Effector CD8-positive, alpha-beta T cell (primary cell): ENCODE results near the gene IL1RAPL1.

Experiments used
- DNase-seq: peaks from one replicate; lab custom pipeline; 2025; lab: John Stamatoyannopoulos, UW

IL1RAPL1 gene

DNA sequence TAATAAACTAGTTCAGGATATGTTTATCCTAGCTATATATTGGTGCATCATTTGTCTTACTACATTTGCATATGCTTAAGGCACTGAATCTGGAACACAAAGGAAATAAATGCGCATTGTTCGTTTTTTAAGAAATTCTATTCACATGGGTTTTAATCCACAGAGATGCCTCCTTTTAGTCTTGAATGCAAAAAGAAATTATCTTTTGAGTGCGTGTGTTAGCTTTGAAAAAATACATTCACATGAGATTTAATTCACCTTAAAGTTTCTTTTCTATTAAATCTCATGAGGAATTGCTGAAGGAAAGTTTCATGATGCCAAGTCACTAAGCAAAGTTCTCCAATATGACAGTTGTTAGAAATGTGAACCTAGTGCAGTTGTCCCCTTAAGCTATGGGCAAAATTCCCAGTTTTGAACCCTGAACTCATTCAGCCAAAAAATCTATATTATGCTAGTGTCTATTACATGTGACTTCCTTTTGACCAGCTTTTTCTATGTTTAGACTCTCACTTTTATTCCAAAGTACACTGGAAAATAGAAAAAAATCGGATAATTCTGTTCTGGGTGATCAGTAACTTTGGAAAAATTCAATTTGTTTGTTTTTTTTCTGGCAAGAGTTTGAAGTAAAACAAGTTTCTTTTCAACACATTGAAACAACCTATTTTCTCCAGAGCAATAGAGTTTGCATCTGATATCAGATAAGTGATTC, 1201.9 kb downstream of the IL1RAPL1 start:
- DNase-seq, result no peak

DNA sequence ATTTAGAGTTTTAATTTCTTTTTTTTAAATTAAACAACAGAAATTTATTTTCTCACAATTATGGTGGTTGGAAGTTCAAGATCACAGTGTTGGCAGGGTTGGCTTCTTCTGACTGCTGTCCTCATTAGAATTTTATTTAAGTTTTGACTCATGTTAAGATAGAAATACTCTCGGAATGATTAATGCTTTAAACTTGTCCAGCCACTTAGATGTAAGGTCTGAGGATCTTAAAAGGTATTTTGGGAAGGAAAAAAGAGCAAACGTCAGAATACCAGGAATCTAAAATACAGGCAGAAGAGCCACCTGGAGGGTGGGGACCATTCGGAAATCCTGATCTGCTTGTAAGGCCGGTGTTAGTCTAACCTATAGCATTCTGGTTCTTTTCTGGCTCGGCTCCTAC, 1205.1 kb downstream of the IL1RAPL1 start:
- DNase-seq, result no peak

DNA sequence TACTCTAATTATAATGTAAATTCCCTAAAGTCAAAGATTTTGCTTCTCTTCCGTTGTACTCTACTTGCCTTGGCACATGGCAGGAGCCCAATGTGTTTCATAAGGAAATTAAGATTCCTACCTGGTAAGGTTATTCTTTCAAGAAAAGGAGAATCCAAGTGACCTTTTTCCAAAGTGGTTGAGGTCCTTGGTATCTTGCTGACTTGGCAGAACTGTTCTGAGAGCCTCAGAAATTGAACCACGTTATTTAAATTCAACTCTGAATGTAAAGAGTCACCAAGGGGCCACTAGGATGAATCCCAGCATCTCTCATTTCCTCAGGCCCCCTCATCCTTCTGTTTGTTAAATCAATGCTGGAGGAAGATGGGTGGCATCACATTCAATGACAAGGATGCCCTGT, 1209.9 kb downstream of the IL1RAPL1 start:
- DNase-seq, result no peak

DNA sequence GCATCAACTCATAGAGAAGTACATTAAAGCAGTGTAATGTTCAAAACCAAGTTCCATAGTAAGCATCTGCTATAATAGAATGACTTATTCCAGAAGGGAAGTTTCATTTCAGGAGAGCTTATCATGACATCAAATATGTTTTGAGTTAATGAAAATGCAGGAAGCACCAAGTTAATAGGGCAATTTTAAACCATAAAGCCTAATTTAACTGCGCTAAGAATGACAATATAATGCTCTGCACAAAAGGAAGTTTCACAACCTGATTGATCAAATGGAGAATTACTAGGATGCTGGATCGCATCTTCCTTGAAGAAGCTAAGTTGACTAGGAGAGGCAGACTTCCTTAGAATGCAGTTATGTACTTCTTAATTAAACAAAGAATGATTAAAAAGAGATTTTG, 1211.2 kb downstream of the IL1RAPL1 start:
- no peak for DNase-seq

DNA sequence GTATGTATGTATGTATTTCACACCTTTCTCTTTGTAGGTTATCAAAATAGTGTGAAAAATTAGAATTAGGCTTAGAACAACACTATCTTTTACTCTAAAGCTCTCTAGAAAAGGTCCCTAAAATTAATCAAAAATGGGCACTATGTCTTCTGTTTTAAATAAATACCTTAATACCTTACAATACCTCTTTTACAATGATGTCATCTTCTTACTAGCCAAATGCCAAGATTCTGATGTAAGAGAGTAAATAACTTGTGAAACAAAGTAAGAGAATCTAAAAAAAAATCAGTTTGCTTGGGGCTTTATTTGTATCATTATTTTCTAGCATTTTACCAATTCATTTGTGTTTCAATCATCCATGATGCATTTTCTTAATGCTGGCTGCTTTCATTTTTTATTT, 1225.9 kb downstream of the IL1RAPL1 start:
- no peak for DNase-seq

DNA sequence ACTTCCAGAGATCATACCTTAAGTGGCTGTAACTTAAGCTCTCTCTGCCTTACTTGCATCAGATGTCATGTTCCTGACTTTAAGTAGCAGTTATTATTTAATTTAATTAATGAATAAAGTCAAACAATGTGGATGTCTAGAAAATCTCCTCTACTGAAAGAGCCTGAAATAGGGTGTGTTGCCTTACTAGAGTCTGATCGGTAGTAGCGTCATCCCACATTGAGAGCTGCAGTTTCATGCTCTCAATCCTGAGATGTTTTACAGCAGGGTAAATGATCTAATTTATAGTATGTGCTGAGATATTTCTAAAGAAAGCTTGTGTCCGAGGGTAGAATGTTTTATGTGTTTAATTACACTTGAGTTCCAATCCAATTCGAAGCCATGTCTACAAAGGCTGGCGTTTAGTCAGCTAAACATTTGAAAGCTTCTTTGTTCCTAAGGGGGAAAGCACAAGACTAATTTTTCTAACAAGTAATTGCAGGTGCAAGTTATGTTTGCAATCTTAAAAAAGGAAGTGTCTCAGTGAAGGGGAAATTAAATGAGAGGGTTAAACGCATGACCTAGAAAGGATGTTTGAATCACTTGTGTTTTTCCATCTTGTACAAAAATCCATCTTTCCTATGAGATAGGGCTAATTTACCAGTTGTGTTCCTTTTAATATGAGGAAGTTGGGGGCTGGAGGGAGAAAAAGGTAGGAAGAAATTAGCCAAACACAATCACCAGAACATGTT, 1237.1 kb downstream of the IL1RAPL1 start:
- DNase-seq, result no peak

DNA sequence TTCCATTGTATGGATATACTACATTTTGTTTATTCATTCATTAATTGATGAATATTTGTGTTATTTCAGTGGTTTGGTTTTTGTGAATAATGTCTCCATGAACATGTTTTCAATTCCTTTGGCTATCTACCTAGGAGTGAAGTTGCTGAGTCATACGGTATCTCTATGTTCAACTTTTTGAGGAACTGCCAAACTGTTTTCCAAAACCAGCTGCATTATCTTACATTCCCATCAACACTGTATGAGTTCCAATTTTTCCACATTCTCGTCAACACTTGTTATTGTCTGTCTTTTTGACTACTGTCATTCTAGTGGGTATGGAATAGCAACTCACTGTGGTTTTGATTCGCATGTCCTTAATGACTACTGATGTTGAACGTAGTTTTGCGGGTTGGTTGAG, 1239.5 kb downstream of the IL1RAPL1 start:
- no peak for DNase-seq

DNA sequence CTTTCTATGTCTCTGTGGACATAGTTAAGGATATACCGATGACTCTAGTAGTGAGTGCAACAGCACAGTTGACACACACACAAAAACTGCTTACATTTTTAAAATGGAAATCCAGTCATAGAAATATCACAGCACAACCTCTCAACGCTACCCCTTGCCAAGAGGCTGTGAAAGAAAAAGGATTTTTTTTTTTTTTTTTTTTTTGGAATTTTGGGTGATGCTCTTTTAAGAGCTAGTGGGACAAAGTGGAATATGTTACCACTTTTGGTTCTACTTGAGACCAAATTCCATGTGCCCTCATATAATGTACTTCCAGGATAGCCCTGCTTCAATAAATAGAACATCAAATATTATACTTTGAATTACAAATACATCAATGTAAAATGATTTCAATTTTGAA, 1247.1 kb downstream of the IL1RAPL1 start:
- no peak for DNase-seq

DNA sequence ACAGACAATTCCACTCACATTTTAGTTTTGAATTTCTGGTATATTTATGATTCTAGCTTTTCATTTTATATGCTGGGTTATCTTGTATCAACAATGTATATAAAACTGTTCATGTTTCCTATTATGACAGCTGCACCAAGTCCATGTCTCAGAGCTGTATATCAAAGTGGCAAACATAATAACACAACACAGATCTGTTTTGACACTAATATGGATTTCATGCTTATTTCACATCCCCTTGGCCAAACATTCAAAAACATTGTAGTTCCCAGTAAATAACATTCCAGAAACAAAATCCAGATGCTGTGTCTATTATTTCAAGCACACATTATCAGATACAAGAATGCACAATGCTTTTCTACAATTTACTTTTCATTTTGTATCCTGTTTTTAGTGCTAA, 1247.5 kb downstream of the IL1RAPL1 start:
- no peak for DNase-seq

DNA sequence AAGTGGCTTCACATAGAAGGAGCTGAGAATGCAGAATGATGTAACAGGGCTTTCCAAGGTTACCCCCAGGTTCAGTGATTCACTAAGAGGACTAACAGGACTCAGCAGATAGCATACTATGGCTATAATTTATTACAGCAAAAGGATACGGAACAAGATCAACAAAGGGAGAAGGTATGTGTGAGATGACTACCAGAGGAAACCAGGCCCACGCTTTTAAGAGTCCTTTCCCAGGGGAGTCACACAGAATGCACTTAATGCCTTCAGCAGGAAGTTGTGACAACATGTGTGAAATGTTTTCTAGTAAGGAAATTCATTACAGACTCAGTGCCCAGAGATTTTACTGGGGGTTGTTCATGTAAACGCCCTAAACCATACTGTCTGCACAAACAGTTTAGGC, 1254.5 kb downstream of the IL1RAPL1 start:
- no peak for DNase-seq

DNA sequence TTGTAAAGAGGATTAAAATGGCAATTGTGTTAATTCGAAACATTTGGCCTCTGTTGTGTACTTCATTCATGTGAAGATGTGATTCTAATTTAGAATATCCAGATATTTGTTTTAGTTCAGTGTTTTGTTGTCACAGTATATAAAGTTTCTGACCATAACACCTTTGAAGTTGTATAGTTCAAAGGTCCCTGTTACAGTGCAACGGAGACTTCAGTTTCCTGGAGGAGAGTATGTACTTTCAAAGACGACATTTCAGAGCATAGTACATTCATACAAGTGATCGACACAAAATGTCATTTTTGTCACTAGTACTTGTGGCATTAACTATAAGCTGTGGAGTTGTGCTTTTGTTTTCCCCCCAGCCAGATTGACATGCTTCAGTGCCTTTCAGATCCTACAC, 1255.3 kb downstream of the IL1RAPL1 start:
- DNase-seq, result no peak

DNA sequence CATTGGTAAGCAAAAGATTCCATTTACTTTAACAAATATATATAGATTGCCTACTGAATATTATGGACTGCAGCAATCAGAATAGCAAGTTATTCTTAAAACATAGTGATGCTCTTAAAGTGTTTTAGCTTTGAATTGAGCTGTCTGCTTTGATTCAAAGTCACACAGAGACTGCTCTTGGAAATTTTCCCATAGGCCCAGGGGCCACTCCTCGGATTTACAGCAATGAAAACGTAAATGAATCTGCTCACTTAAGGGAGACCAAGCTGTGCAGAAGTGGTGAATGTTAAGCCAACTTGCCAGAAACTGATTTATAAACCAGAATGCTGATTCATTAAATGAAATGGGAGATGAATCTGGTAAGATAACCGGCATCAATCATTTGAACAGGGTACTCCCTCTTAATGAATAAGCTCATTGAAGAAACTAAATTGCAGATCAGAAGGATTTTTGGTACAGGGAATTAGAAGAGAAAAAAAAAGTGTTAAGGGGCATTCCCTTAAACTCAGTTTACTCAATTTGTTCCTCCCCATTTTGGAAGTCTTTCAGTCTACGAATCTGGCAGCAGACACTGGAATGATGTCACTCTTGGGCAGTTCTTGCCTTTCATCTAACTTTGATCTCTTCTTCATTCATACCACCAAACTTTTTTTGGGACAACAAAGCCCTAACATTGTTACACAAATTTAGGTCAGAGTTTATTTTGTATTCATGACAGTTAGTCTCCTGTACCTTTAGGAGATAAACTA, 1264.8 kb downstream of the IL1RAPL1 start:
- DNase-seq, result no peak

DNA sequence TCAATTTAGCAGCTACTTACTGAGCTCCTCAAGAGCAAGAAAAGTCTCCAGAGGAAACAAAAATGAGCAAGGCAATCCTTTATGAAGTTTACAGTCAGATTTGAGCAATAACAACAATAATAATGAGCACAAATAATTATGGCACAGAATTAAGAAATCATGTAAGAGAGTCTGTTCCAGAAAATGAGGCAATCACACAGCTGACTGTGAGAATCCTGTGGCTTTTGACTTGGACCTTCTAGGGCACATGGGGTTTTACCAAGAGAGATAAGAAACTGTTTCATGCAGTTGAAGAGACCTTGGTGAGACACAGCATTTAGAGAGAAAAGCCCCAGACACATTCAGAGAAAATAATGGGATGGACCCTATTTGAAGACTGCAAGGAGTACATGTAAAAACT, 1265.5 kb downstream of the IL1RAPL1 start:
- no peak for DNase-seq

DNA sequence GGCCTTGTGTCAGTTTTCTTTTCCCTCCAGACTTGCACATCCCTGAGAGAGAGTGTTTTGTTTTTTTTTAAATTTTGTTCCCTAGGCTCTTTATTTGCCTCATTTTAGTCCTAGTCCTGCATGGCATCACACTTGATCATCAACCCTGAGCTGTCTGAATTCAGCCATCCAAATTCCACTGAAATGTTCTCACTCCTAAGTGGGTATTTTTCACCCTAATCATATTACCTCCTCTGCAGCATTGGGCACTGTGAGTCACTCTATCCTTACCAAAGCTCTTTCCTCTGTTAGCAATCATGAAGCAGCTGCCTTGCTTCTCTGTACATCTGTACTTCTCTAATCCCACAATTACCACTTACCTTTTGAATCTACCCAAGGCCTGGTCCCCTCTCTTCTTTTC, 1271.5 kb downstream of the IL1RAPL1 start:
- DNase-seq, result no peak

DNA sequence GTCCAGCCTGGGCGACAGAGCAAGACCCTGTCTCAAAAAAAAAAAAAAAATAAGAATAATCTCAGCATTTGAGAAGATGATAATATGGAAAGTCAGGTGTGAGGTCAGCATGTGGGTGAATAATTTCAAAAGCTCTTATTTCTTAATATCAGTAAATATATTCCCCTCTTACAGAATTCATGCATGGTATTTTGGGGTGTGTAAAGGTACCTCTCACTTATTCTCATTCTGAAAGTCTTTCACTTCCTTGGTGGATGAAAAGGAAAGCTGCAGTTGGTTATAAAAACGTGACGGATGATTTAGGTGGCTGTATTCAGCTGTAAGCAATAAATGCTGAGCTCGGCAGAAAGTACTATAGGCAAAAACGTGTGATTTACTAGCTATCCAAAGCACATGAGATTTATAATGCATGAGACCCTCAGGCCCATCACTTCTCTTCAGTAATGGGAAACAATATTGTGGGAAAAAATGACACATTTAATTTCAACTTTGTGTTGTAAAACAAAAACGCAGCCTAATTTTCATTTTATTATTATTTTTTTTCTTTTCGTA, 1275.0 kb downstream of the IL1RAPL1 start:
- no peak for DNase-seq

DNA sequence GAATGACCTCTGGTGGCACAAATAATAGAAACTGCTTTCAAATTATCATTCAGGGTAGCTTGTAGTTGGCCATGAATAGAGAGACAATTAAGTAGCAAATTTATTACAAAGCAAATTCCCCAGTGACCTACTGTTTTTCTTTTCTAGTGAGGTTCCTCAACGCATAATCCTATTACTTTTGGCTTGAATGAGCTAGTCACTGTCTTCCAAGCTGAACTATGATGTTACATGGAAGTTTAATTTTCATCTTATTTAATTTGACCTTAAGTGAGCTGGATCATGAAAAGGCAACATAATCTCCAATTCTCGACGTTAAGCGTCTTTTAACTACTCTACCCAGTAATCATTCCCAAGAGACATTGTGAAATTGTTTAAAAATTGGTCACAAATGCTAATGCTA, 1280.7 kb downstream of the IL1RAPL1 start:
- DNase-seq, result no peak

DNA sequence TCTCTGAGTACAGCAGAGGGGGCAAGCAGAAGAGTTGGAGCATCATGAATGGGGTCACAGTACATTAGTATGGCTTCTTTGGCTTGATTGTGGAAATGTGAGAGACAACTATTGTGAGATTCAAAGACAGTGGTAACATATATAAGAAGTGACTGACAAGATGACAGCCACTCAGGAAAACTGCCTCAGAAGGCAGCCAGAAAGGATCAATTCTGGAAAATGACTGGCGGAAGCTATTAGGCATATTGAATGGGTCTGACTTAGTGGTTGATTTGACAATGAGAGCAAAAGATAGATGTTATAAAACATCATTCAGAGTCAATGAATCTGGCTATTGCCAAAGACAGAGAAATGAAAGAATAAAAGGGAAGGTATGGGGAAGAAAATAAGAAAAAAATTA, 1282.6 kb downstream of the IL1RAPL1 start:
- no peak for DNase-seq

DNA sequence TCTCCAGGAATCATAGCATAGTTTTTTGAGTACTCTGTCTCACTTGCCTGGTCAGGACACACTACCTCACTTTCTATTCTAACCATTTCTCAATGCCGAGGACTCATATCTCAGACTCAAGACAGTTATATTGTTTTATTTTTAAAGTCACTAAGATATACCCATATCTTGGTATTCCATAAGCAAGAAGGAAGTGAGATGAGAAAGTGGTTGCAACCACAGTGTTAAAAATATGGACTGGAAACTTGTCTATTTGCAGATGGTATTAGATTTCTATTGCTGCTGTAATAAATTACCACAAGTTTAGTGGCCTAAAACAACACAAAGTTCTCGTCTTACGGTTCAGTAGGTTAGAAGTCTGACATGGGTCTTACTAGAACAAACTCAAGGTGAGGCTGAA, 1283.4 kb downstream of the IL1RAPL1 start:
- no peak for DNase-seq

DNA sequence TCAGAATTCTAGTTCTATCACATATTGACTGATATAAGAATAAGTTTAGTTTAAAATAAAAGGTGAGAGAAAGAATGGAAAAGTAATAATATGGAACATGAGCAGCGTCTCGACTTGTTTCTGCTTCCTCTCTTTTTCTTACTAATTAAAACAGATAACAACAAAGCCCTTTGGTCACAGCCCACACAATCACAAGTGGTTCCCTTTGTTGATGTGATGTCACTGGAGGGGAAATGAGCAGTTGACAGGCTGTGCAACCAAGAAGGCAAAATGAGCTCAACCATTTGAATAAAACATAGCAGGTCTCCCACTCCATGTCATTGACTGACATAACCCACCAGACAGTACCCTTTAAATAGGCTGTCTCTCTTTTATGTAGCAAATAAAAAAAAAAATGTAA, 1285.6 kb downstream of the IL1RAPL1 start:
- no peak for DNase-seq

DNA sequence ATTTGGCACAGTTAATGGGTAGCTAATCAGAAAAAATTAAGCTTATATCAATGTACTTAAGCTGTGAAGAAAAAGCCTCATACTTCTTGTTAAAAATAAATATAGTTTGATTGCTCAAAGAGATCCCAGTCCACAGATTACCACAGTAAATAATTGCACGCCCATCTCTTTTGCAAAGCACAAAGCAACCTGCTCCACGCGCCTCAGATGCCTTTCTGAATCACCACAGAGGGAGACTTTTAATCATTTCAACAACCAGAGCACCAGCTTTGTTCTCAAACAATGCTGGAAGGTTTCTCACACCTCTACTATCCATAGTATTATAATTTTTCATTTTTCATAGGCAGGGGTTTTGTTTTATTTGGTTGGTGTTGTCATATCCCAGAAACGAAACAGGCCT, 1289.5 kb downstream of the IL1RAPL1 start:
- no peak for DNase-seq

DNA sequence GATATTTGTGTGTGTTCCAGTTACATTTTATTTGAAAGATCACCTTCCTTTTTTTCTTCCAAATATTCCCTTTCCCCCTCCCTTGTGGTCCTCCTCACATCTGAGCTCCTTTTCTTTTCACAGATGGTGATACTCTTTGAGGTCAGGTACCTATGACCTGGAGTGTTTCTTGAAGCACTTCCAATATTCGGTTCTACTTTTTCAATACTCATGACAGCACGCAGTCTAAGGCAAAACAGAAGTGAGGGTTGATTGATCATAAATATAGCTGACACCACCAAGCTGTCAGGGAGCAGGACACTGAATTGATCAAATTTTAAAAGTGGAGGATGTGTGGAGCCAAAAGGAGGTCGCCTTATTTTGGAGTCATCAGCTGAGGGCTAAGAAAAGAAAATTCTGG, 1293.7 kb downstream of the IL1RAPL1 start:
- no peak for DNase-seq

DNA sequence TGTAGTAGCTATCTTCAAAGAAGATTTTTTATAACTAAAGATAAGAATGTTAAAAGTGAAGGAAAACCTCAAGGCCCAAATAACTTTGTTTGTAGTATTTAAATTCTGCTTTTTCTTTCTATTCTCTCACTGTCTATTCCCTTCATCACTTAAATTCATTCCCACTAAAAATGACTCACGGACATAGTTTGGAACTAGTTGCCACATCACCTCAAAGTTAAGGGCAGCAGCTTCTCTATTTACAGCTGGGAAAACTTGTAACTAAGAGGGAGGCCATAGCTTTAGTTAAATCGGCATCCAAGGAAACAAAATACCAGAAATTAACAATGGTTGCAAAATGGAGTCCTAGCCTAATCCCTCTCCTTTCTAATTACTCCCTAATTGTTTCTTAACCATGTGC, 1302.8 kb downstream of the IL1RAPL1 start:
- no peak for DNase-seq
